Left cardiac atrium (tissue), 4 donors: ENCODE results near the gene GAB2. TPM values are rescaled to one million over a fixed set of nuclear protein-coding genes. Genes with fewer than 3 reads are reported as not detected.
"Not testable (repeated sequence)": the region's sequence is repeated elsewhere in the genome, so short reads cannot be mapped to it uniquely, and the experiment has no call there.

Experiments used
- ATAC-seq, 2 donors: fragments of 200-7000 bp; cut with Tn5 transposase; one replicate each; pipeline ENCODE4 v1.9.1; 2020; ENCODE audit warnings: mild to moderate bottlenecking in 2 of 2, moderate library complexity in 2 of 2
- DNase-seq: peaks from one replicate; pipeline ENCODE4 v3.0.0-alpha.2; 2020
- intact Hi-C, 2 donors: fragments of 100-400 bp; cut with DNase I; formaldehyde crosslinking; loops; one replicate each; pipeline versions ENCODE4 v1.14.1 to v1.15.1; 2022 to 2023
- total RNA-seq, 2 donors: library from RNA; stranded (reverse); fragmentation: NEBNext Ultra II Directional; extraction: Animal tissue kit (Norgen Biotek cat#: 25700); gene quantifications; one replicate each; pipeline ENCODE4 v1.2.1, GENCODE V29; 2021
- donor health status: DM: no; HTN: yes; CAD: no.
- donor health status: DM: no; HTN: yes; CAD: no; lungs with severe emphysema.
- donor health status: DM: yes; HTN: yes; CAD: no.
- donor health status: Dilated cardiomyopathy.

GAB2 gene
- total RNA-seq, 2 donors from 2014 or later, result 24.2 to 31.7 TPM

DNA sequence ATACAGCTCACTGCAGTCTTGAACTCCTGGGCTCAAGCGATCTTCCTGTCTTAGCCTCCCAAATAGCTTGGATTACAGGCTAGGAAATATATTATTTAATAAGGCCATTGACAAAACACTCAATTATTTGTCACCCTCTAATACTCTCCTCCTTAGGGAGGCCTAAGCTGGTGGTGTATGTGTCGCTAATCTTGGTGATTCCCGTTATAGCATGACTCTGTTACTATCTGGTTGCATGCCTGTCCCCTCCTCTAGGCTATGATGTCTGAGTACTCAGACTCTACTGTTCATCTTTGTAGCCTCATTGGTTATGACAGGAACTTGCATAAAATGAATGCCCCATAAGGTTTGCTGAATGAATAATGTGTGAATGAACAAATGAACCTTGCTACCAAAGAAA is 141.3 kb downstream of the GAB2 start:
- ATAC-seq (no peak), DNase-seq (no peak)
- intact Hi-C loops, result no loop called here

DNA sequence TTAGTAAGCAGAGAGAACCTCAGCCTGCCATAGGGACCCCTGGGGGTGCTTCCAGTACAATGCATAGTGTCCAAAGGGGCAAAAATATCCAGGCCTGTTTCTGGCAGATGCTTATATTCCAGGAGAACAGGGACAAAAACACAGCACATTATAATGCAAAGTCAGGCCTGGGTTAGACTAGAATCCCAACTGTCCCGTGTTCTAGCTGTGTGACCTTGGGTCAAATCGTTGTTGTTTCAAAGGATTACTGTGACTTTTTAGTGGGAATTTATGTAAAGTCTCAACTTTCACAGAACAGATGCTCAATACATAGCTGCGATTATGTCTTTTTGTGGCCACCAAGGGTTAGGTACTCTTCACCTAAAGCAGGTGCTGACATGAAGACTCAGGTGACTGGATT is 142.9 kb downstream of the GAB2 start:
- ATAC-seq (no peak), DNase-seq (no peak)
- intact Hi-C loops, result no loop called here

DNA sequence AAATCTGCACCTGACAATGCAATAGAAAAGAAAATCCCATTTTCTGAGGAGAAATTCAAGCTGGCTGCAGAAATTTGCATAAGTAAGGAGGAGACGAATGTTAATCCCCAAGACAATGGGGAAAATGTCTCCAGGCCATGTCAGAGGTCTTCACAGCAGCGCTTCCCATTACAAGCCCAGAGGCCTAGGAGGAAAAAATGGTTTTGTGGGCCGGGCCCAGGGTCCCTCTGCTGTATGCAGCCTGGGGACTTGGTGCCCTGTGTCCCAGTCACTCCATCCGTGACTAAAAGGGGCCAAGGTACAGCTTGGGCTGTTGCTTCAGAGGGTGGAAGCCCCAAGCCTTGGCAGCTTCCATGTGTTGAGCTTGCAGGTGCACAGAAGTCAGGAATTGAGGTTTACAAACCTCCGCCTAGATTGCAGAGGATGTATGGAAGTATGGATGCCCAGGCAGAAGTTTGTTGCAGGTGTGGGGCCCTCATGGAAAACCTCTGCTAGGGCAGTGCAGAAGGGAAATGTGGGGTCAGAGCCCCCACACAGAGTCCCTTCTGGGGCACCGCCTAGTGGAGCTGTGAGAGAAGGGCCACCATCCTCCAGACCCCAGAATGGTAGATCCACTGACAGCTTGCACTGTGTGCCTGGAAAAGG is 144.9 kb downstream of the GAB2 start:
- ATAC-seq, intact Hi-C loops, DNase-seq: not testable (repeated sequence)

DNA sequence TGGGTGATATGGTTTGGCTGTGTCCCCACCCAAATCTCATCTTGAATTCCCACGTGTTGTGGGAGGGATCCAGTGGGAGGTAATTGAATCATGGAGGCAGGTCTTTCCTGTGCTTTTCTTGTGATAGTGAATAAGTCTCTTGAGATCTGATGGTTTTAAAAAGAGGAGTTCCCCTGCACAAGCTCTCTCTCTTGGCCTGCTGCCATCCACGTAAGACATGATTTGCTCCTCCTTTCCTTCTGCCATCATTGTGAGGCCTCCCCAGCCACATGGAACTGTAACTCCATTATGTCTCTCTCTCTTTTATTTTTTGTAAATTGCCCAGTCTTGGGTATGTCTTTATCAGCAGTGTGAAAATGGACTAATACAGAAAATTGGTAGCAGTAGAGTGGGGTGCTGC is 145.8 kb downstream of the GAB2 start:
- ATAC-seq, intact Hi-C loops: not testable (repeated sequence)
- DNase-seq, result peak; percentile 21

DNA sequence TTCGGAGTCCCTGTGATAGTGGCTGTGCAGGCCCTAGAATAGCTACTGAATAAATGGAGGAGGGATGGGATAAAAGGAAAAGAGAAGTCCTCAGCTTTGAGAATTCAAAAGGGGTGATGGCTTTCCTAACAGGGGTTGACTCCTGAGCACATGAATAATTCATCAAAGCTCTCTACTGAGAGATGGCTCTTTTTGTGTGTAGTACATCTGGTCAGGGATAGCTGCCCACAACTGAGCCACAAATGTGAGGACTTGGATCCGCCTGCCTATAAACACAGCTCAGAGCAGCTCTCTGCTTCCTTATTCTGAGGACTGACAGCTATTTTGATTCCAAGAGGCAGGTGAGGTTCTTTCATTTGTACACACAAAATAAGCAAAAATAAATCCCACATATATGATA is 146.6 kb downstream of the GAB2 start:
- ATAC-seq, result no peak
- DNase-seq, result no peak
- intact Hi-C loops, result no loop called here

DNA sequence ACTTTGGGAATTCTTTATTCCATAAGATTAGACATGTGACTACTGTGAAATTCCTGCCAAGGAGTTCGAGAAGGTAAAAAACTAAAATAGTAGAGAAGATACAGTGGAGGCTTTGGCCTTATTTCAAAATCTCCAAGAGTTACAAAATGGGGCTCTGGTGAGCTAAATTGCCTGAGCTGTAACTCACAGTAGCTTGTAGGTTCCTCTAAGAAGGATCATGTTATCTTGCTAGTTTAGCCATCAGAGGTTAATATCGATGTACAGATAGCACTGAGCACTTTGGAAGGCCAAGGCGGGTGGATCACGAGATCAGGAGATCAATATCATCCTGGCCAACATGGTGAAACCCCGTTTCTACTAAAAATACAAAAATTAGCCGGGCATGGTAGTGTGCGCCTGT is 147.8 kb downstream of the GAB2 start:
- DNase-seq, result no peak
- ATAC-seq, result no peak
- intact Hi-C loops, result no loop called here

DNA sequence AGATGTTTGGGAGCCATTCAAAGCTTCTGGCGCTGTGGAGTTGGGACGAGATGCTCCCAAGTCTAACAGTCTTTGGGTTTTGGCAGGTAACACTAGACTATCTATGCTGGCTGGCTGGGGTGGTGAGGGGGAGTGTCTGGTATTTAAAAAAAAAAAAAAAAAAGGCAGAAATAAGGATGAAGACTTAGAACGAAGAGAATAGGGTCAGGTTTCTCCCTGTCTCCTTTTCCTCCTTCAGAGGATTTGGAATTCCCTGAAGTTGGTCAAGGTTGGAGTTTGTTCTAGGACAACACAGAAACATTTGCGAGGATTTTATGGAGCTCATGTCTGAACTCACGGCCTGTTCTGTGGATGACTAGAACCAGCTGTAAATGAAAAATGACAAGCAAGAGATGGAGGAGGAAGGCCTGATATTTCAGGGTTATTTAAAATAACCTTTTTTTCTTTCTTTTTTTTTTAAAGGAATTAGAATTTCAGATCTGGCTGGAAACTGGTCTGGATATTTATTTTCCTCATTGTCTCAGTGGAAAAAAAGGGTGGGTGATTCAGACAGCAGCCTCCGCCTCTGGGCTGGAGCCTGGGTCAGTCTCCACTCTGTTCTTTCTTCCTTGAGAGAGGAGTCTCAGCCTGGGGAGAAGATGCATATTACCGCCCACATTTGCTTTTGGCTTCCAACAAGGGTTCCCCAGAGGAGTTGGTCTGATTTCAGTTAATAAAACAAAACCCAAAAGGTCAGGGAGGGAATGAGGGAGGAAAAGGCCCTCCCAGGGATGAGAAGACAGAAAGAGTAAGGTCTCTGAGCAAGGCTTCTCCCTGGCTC is 148.8 kb downstream of the GAB2 start:
- DNase-seq, result peak; percentile 69
- intact Hi-C loops, result no loop called here
- peak; percentile 71 to 97 for ATAC-seq

DNA sequence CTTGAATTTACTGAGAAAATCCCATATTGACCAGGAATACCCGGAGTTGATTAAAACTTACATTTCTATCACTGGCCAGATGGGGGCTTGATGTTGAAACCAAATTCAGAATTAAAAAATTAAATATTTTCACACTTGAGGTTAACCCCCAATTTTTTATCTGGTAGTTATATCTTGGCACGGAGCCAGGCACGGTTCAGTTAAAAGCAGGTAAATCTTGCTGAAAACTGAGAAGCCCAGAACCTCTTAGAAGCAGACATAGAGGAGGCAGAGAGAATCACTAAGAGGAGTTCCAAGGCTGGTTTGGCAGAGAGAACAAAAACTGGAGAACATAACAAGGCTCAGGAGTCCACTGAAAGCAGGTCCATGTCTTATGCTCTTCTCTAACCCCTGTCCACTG is 151.2 kb downstream of the GAB2 start:
- DNase-seq, result no peak
- ATAC-seq, result no peak
- intact Hi-C loops, result no loop called here

DNA sequence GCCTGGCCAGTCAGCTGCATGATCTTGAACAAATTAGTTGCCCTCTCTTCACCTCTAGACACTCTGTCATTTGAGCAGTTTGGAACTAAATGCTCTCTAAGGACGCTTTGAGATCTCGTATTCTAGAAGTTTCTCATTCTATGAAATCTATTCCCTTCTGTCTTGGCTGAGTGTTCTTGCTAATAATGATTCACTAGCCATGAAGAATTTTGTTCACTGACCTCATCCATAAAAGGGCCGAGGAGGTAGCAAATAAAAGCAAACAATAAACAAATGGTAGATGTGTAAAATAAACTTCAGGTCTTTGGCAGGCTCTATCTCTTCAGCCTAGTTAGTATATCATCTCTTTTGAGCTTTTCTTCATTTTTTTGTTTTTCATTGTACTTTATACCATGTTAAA is 152.3 kb downstream of the GAB2 start:
- no peak for DNase-seq
- intact Hi-C loops, result no loop called here
- no peak for ATAC-seq

DNA sequence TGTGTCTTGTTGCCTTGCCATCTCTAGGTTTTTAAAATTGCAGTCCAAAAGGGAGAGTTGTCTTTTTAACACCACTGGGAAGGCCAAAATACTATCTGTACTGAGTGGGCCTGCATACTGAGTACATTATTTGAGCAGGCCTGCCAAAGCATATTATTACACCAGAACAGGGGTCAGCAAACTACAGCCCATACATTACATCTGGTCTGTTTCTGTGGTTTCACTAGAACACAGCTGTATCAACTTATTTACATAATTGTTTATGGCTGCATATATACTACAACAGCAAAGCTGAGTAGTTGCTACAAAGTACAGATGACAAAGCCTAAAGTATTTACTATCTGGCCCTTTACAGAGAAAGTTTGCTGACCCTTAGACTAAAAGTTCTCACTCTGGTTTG is 154.9 kb downstream of the GAB2 start:
- DNase-seq (no peak), ATAC-seq (no peak)
- intact Hi-C loops, result no loop called here

DNA sequence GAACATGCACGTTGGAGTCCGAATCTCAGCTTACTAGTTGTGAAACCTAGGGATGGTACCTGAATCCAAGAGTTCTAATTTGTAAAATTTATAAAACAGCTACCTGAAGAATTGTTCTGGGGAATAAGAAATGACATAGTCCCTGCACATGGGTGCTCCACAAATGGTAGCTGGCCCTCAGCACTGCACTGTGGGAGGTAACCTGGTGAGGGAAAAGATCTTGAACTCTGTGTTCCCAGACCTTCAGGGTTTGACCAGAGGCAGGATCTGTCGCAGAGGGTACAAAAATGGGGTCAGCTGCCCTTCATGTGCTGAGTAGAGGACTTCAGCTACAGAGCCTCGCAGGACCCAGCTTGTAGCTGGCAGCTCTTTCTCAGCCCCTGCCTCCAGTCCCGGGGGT is 155.4 kb downstream of the GAB2 start:
- DNase-seq (no peak), ATAC-seq (no peak)
- intact Hi-C loops, result no loop called here

DNA sequence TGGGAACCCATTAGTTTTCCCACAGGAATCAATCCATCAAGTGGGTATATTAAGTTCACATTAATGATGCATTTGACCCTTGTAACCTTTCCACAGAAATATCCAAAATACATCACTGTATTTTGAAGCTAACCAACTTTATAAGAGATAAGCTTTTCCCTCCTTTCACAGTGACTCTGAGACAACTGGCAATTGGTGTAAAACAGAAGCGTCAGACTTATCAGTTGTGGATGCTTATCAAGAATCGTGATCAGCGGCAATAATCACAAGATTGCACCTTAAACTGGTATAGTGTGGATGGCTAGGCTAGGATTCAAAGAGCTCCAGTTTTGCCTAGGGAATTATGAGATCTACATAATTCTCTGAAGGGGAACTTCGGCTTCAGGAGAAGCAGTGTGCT is 155.8 kb downstream of the GAB2 start:
- DNase-seq, result no peak
- intact Hi-C loops, result no loop called here
- no peak for ATAC-seq

DNA sequence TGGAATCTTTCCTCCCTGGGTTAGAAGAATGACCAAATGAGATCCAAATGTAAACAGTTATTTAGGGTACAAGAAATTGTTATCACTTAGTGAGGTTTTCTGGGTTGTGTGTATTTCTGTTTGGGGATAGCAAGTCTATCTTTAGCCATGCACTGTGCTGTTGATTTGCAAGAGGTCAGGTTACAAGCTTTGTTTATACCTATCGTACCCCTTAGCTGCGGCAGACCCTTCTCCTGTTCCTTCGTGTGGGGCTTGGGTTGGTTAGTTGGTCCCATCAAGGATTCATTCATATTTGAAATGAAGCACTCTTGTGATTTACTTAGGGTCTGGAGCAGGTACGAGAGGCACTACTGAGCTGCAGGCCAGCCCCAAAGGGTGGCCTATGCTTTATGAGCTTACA is 156.3 kb downstream of the GAB2 start:
- intact Hi-C loops, result no loop called here
- ATAC-seq, result no peak
- DNase-seq, result no peak

DNA sequence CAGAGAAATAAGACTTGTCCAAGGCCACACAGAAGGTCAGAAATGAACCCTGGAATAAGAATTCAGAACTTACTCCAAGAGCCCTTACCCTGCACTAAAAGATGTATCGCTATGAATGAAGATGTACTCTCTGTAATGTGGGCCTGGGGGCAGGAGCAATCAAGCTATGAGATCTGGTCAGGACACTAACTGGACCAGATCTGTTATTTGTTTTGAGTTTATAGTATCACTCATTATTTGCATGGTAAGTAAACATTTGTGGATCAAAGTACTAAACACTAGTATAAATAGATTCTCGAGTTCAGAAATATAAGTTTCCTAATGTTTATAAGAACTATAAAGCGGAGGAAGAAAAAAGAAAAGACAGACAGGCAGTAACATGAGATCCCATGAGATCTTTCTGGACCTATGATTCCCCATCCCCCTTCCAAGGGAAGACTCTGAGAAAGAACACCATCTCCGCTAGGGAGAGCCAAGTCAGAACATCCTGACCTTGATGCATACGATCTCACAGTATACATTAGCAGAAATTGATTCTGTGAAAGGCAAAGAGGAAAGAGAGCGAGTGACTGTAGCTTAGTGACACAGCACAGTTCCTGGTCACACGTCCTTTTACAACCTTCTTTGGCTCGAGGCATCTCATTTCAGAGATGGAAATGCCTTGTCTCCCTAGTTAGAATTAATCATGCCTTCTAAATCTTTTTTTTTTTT is 157.7 kb downstream of the GAB2 start:
- no peak for ATAC-seq
- DNase-seq, result no peak
- intact Hi-C loops, result loop anchor here in 1 of 2 donors (5.0 kb wide), 1 partner anchor 92 kb away; no protein-coding TSS in a partner anchor

DNA sequence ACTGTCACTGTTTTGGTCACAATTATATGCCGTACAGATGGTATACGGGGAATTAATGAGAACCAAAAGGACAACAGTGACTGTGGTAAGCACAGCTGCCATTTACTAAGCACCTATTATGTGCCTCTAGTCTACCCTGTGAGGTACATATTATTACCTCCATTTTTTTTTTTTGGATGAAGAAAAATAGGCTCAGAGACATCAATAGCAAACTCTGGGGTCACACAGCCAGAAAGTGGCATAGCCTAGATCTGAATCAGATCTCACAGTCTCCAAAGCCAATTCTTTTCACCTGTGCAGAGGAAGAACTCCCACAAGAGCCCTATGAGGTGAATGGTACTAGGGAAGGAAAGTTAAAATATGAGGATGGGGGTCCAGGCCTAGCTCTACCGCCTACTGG is 160.0 kb downstream of the GAB2 start:
- ATAC-seq (no peak), DNase-seq (no peak)
- intact Hi-C loops, result loop anchor here in 1 of 2 donors (5.0 kb wide), 1 partner anchor 95 kb away; no protein-coding TSS in a partner anchor

DNA sequence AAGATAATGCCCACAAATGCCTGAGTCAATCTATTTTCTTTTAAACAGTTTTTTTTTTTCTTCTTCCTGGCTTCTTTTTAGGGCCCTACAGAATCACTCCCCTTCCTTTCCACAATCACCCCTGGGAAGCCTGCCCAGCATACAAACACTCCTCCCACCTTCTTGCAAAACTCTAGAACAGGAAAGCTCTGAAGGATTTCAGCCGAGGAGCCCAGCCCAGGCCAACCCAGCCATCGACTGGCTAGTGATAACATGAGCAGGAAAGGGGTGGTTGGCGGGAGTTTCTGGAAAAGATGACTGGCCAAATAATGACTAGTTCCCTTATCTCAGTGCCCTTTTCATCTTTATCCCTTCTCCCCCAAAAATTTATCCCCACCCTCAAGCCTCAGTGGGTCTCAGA is 160.7 kb downstream of the GAB2 start:
- intact Hi-C loops, result loop anchor here in 1 of 2 donors (5.0 kb wide), 1 partner anchor 95 kb away; no protein-coding TSS in a partner anchor
- peak; percentile 93 for DNase-seq
- peak; percentile 94 to 97 for ATAC-seq

DNA sequence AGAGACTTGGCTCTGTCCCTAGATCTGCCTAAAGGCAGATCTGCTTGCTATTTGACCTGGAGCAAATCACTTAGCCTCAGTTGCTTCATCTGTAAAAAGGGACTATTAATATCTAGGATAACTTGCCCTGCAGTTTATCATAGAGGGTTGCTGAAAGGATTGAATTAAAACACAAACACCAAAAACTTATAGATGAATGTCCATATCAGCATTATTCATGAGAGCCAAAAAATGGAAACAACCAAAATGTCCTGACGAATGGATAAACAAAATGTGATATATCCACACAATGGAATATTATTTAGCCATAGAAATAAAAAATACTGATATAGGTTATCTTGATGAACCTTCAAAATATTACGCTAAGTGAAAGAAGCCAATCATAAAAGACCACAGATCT is 161.7 kb downstream of the GAB2 start:
- intact Hi-C loops, result loop anchor here in 1 of 2 donors (5.0 kb wide), 1 partner anchor 96 kb away; no protein-coding TSS in a partner anchor
- DNase-seq, result no peak
- ATAC-seq, result no peak

DNA sequence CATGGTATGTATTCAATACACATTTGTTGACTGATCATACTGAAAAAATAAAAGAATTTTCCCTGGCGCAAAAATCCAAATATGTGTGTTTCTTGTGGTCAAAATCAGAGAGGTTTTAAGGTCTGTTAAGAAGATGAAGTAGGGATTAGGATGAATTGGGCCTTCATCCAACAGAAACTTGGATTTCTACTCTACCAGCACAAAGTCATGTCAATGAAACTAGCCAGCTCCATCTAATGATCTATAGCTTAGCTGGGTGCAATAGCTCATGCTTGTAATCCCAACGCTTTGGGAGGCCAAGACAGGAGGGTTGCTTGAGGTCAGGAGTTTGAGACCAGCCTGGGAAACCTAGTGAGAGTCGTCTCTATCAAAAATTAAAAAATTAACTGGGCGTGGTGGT is 163.4 kb downstream of the GAB2 start:
- DNase-seq (no peak), ATAC-seq (no peak)
- intact Hi-C loops, result no loop called here

DNA sequence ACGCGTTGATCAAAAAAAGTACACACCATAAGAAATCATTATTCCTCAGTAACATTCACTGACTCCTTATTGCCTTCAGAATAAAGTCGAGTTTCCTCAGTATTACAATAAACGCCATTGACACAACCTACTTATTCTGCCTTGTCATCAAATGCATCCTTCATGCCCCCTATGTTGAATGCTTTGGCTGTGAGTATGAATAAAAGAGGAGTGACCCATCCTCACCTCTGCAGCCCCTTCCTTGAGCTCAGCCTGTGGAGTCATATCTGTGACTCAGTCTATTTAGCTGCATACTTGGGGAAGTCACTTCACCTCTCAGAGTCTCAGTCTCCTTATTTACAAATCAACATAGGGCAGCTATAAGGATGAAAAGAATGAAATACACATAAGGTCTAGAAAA is 163.8 kb downstream of the GAB2 start:
- ATAC-seq (no peak), DNase-seq (no peak)
- intact Hi-C loops, result no loop called here
